Measurements from ENCODE around the gene KIAA1671.

- TF ChIP-seq SPI1 (IDR thresholded peaks at IDR 0.05; ENCODE audit: low read depth, low read length), result no peak
- TF ChIP-seq POLR2A (IDR thresholded peaks at IDR 0.05; ENCODE audit: low read depth, low read length), result no peak
- no peak for TF ChIP-seq POLR2AphosphoS5 (IDR thresholded peaks at IDR 0.05; ENCODE audit: low read depth, low read length)
- TF ChIP-seq TAF1 (IDR thresholded peaks at IDR 0.05; ENCODE audit: low read depth, low read length), result no peak
- TF ChIP-seq POU2F2 (IDR thresholded peaks at IDR 0.05; ENCODE audit: low read depth, low read length), result no peak
- TF ChIP-seq PAX5 (IDR thresholded peaks at IDR 0.05; ENCODE audit: insufficient read depth, low read length, severe bottlenecking), result no peak
Measured at GRCh38 chr22:25045159-25045558, 92.6 kb downstream of the KIAA1671 start.

Data from GM12891 (cell line).